HG02759 (cell line): ENCODE data around the gene DPF1.
A peak's percentile ranks its signal among the peaks of the same experiment; 100 is the strongest.
"Not testable (repeated sequence)": the region's sequence is repeated elsewhere in the genome, so short reads cannot be mapped to it uniquely, and the experiment has no call there.

Source experiments
- ATAC-seq: cut with Tn5 transposase; IDR thresholded peaks from one replicate; pipeline ENCODE4 v1.9.1; 2021; ENCODE audit warnings: mild to moderate bottlenecking, moderate library complexity; ENCODE audit not compliant: unreplicated experiment

Gene DPF1

GRCh38 chr19:38250821-38251563 is 27.0 kb upstream of the DPF1 start:
- no peak for ATAC-seq

- no peak for ATAC-seq
Measured at GRCh38 chr19:38250428-38250820, 26.4 kb upstream of the DPF1 start.

GRCh38 chr19:38248421-38248820 is 24.4 kb upstream of the DPF1 start:
- no peak for ATAC-seq

DNA sequence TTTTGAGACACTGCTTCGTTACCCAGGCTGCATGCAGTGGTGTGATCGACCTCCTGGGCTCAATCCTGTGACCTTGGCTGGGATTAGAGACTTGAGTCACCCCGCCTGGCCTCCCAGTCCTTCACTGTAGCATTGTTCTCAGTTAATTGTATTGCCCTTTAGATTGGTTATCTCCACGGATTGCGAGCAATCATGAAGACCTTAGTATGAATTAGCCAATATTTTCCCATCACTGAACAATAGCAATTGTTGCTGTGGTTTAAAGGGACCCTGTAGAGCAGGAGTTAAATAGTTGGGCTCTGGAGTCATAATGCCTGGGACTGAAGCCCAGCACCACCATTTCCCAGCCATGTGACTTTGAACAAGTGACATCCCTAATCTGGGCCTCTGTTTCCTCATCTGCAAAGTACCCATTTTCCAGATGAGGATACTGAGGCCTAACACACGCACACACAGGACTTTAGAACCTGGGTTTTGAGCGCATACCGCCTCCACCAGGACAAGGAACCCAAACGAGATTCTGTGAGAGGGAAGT is 23.8 kb upstream of the DPF1 start:
- ATAC-seq, result no peak

GRCh38 chr19:38247126-38247525 is 23.1 kb upstream of the DPF1 start:
- ATAC-seq, result no peak

DNA sequence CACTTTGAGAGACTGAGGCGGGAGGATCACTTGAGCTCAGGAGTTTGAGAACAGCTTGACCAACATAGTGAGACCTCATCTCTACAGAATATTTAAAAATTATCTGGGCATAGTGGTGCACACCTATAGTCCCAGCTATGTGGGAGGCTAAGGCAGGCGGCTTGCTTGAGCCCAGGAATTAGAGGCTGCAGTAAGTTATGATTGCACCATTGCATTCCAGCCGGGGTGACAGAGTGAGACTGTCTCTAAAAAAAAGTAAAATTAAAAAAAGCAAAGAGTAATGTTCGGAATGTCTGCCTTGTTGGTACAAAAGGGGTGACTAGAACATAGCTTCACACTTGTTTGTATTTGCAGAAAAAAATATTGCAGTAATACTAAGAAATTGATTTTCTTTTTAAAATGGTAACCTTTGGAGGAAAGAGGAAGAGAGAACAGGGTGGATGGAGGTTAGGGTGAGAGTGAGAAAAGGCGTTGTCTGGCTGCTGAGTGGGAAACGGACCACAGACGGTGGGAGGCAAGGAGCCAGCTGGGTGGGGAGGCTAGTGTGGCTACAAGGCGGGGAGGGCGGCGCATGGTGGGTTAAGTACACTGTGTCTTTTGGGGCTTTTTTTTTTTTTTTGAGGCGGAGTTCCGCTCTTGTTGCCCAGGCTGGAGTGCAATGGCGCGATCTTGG is 21.9 kb upstream of the DPF1 start:
- no peak for ATAC-seq

- ATAC-seq, result no peak
Measured at GRCh38 chr19:38243279-38243673, 19.3 kb upstream of the DPF1 start.

- no peak for ATAC-seq
Measured at GRCh38 chr19:38239816-38240215, 15.8 kb upstream of the DPF1 start.

GRCh38 chr19:38234615-38235014 is 10.6 kb upstream of the DPF1 start:
- ATAC-seq, result no peak

DNA sequence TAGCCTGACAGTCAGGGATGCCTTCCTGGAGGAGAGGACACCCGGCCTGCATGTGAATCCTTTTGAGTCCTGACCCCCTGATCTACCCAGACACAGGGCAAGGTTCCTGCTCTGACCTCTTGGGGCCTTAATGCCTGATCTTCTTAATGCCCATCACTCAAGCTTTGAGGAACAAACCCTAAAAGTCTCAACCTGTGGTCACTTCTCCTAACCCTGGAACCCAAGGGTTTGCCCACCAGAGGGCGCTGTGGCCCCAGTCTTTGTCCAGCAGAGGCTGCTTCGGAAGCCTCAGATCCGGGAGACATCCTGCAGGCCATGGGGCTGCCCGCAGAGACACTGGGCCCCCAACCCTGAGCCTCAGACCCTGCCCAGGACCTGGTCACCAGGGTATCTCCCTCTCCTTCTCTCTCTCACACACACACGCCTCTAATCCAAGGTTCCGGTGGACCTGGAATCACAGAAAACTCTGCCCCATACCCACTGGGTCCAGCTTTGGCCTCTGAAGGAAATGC is 9.8 kb upstream of the DPF1 start:
- no peak for ATAC-seq

DNA sequence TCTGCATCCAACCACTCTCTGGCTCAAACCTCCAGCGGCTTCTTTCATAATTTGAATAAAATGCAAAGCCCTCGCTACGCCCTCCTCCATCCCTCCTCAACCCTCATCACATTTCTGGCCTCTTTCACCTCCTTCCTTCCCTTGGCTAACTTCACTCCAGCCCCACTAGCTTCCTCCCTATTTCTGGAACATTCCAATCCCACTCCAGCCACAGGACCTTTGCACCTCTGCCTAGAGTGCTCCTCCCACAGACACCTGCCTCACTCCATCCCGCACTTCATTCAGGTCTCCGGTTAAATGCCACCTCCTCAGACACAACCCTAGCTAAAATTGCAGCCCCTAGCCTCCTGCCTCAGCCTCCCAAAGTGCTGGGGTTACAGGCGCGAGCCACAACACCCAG is 7.9 kb upstream of the DPF1 start:
- ATAC-seq, result no peak

DNA sequence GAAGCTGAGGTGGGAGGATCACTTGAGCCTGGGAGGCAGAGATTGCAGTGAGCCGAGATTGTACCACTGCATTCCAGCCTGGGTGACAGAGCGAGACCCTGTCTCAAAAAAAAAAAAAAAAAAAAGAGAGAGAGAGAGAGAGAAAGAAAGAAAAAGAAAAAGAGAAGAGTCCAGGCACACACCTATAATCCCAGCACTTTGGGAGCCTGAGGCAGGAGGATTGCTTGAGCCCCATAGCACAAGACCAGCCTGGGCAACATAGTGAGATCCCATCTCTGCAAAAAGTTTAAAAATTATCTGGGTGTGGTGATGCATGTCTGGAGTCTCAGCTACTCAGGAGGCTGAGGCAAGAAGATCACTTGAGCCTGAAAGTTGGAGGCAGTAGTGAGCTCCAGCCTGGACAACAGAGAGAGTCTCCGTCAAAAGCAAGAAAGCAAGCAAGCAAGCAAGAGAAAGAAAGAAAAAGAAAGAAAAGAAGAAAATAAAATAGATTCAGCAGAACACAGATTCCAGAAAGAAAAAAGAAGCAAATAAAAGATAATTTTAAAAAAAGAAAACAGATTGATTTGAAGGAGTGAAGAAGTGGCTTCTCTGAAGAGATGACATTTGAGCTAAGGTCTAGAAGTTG is 6.6 kb upstream of the DPF1 start:
- ATAC-seq, result not testable (repeated sequence)

DNA sequence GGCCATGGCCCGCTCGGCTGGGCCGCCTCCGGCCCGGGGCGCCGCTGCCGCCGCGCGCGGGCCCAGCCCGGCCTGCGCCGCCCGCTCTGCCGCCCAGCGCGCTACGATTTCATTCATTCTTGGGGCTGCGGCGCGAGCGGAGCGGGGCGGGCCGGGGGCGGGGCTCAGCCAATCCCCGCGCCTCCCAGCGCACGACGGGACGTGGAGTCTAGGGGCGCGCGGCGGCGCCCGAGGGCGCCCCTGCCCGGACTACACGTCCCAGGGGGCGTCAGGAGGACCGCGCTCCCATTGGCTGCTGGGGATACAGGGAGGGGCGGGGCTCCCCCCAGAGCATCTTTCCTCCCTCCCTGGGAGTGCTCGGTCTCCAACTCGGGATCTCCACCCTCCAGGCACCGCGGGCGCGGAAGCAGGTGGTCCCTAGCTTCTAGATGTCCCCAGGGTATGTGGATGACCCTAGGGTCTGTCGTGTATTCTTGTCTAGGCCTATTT is 5.6 kb upstream of the DPF1 start:
- peak; percentile 89 for ATAC-seq

- ATAC-seq, result no peak
Measured at GRCh38 chr19:38228491-38229439, 4.7 kb upstream of the DPF1 start.

- no peak for ATAC-seq
Measured at GRCh38 chr19:38228005-38228377, 4.0 kb upstream of the DPF1 start.

DNA sequence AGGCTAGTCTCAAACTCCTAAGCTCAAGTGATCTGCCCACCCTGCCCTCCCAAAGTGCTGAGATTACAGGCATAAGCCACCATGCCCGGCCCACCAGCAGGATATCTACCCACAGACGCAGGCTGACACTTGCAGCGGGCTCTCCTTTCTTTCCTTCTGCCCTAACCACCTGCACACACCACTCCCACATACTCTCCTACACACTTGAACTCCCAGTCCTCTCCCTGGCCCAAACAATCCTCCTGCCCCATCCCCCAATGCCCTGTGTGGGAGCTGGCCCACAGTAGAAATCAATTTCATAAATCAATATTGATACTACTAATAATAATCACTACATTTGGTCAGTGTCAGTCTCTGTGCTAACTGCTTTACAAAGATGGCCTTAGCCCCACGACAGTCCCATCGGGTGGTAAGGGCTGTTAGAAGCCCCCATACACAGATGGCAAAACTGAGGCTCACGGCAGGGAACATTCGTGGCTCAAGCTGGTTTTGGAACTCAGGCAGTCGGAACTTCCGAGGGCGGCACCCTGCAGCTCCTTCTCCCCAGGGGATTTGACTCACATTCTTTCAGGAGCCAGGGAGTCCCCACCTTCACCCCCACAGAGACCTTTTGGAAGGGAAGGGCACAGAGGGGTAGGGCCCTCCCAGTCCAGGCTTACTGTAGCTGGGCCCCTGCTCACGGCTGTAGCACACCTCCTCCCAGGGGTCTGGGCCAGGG is 3.4 kb upstream of the DPF1 start:
- ATAC-seq, result no peak

DNA sequence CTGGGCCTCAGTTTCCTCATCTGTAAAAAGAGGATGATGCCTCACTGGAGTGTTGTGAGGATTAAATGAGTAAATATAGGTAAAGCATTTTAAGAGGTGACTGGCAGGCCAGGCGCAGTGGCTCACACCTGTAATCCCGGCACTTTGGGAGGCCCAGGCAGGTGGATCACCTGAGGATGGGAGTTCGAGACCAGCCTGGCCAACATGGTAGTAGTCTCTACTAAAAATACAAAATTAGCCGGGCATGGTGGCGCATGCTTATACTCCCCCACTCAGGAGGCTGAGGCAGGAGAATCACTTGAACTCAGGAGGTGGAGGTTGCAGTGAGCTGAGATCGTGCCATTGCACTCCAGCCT is 819 bp upstream of the DPF1 start:
- ATAC-seq, result not testable (repeated sequence)

- no peak for ATAC-seq
Measured at GRCh38 chr19:38223617-38224013, 407 bp downstream of the DPF1 start.

DNA sequence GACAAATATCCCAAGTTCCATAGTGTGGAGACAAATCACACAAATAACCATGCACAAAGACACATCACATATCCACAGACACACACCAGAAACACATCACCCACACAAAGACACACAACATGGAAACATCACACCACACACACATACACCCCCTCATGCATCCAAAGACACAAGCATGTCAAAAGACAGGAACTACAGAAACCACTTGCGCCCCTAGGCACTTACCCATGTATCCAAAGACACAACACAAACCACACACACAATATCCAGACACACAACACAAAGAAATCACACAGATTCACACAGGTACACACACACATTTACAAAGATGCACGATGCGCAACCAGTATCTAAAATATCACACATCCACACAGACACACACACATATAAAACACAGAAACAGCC is 901 bp downstream of the DPF1 start:
- ATAC-seq, result no peak
